ENCODE results near the gene MKNK2. TPM values are rescaled to one million over a fixed set of nuclear protein-coding genes. Genes with fewer than 3 reads are reported as not detected.

The MKNK2 gene
- polyA plus RNA-seq, 1 donor (not counting 4 experiments of a cell fraction or from before 2014, with no cell fraction given): 88.3 TPM

DNA sequence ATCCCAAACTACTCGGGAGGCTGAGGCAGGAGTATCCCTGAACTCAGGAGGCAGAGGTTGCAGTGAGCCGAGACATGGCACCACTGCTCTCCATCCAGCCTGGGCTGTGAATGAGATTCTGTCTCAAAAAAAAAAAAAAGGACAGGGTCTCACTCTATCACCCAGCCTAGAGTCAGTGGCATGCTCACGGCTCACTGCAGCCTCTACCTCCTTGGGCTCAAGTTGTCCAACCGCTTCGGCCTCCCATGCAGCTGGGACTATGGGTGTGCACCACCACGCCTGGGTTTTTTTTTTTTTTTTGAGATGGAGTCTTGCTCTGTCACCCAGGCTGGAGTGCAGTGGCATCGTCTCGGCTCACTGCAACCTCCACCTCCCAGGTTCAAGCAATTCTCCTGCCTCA is 14.6 kb downstream of the MKNK2 start:
- TF ChIP-seq, protein P1, sequence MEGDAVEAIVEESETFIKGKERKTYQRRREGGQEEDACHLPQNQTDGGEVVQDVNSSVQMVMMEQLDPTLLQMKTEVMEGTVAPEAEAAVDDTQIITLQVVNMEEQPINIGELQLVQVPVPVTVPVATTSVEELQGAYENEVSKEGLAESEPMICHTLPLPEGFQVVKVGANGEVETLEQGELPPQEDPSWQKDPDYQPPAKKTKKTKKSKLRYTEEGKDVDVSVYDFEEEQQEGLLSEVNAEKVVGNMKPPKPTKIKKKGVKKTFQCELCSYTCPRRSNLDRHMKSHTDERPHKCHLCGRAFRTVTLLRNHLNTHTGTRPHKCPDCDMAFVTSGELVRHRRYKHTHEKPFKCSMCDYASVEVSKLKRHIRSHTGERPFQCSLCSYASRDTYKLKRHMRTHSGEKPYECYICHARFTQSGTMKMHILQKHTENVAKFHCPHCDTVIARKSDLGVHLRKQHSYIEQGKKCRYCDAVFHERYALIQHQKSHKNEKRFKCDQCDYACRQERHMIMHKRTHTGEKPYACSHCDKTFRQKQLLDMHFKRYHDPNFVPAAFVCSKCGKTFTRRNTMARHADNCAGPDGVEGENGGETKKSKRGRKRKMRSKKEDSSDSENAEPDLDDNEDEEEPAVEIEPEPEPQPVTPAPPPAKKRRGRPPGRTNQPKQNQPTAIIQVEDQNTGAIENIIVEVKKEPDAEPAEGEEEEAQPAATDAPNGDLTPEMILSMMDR (optimal IDR thresholded peaks at IDR 0.05 in 1 of 3, IDR thresholded peaks at IDR 0.05 in 1 of 3, conservative IDR thresholded peaks at IDR 0.05 in 1 of 3; ENCODE audit: extremely low read depth in 1 of 3, insufficient read depth in 2 of 3, low read length in 3 of 3): no peak
- no peak for TF ChIP-seq EZH2 (IDR thresholded peaks at IDR 0.05; ENCODE audit: low read length)
- peaks cover 16% of the 10 kb centered on the region for H3K4me1 ChIP-seq (ENCODE audit: control insufficient read depth, extremely low read depth, insufficient read depth, low read length)

DNA sequence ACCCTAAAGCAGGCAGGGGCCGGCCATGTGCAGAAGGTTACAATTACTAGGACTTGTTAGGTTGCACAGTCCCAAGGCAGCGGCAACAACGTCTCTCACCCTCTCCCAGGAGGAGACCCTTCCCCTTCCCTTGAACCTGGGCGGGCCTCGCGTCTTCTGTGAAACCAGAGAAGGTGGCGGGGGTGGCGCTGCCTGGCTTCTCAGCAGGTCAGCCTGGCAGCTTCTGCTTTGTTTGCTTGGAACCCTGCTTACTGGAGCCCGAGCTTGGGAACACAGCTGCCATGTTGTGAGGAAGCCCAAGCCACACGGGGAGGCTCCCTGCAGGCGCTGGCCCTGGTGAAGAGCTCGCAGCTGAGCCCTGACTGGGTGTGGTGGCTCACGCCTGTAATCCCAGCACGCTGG is 15.5 kb downstream of the MKNK2 start:
- FAIRE-seq (no peak), DNase-seq (ENCODE audit: low read depth, low spot score) (no peak)
- Histone ChIP-seq H3K4me2 (ENCODE audit: control insufficient read depth, extremely low read depth, insufficient read depth, low read depth, low read length) (no peak overlapping the region), H2AFZ (ENCODE audit: control insufficient read depth, low read length) (no peak overlapping the region), H3K9me3 (ENCODE audit: control insufficient read depth, low read depth, low read length) (no peaks in the 10 kb centered on the region), H3K9me1 (ENCODE audit: control insufficient read depth, extremely low read depth, insufficient read depth, low read length) (no peaks in the 10 kb centered on the region), H3K4me1 (ENCODE audit: control insufficient read depth, extremely low read depth, insufficient read depth, low read length) (peaks cover 15% of the 10 kb centered on the region), H3K27ac (ENCODE audit: control insufficient read depth, insufficient read depth, low read length) (no peak overlapping the region), H3K9ac (ENCODE audit: control insufficient read depth, extremely low read depth, insufficient read depth, low read length) (no peak overlapping the region), H3K4me3 (ENCODE audit: control insufficient read depth in 2 of 3, extremely low read depth in 1 of 3, insufficient read depth in 2 of 3, low read depth in 1 of 3, low read length in 3 of 3) (no peak overlapping the region), H3K27me3 (ENCODE audit: control insufficient read depth, extremely low read depth, insufficient read depth, low read length) (no peaks in the 10 kb centered on the region), H3K79me2 (ENCODE audit: control insufficient read depth, insufficient read depth, low read length) (no peaks in the 10 kb centered on the region), H4K20me1 (ENCODE audit: control insufficient read depth, extremely low read depth, insufficient read depth, low read length) (no peaks in the 10 kb centered on the region), H3K36me3 (ENCODE audit: control insufficient read depth in 2 of 2, extremely low read depth in 1 of 2, insufficient read depth in 2 of 2, low read length in 2 of 2) (peaks cover 9 to 12% of the 10 kb centered on the region in 2 experiments)
- dilution Hi-C loops (cut with MboI; ENCODE audit: extremely low pct_ligation_motif_present, low sequenced_read_pairs): no loop called here
- TF ChIP-seq, protein P1 (optimal IDR thresholded peaks at IDR 0.05 in 1 of 3, IDR thresholded peaks at IDR 0.05 in 1 of 3, conservative IDR thresholded peaks at IDR 0.05 in 1 of 3; ENCODE audit: extremely low read depth in 1 of 3, insufficient read depth in 2 of 3, low read length in 3 of 3): no peak
- no peak for TF ChIP-seq EZH2 (IDR thresholded peaks at IDR 0.05; ENCODE audit: low read length)

More for the DNA sequence above, 14.6 kb downstream of the MKNK2 start:
- FAIRE-seq (no peak), DNase-seq (ENCODE audit: low read depth, low spot score) (no peak)
- H3K27ac ChIP-seq (ENCODE audit: control insufficient read depth, insufficient read depth, low read length): no peak overlapping the region
- H4K20me1 ChIP-seq (ENCODE audit: control insufficient read depth, extremely low read depth, insufficient read depth, low read length): no peaks in the 10 kb centered on the region
- H3K4me2 ChIP-seq (ENCODE audit: control insufficient read depth, extremely low read depth, insufficient read depth, low read depth, low read length): no peak overlapping the region
- peaks cover 17 to 19% of the 10 kb centered on the region in 2 experiments for H3K36me3 ChIP-seq (ENCODE audit: control insufficient read depth in 2 of 2, extremely low read depth in 1 of 2, insufficient read depth in 2 of 2, low read length in 2 of 2)
- no peaks in the 10 kb centered on the region for H3K79me2 ChIP-seq (ENCODE audit: control insufficient read depth, insufficient read depth, low read length)
- dilution Hi-C loops (cut with MboI; ENCODE audit: extremely low pct_ligation_motif_present, low sequenced_read_pairs): no loop called here
- no peaks in the 10 kb centered on the region for H3K9me3 ChIP-seq (ENCODE audit: control insufficient read depth, low read depth, low read length)
- H3K27me3 ChIP-seq (ENCODE audit: control insufficient read depth, extremely low read depth, insufficient read depth, low read length): no peaks in the 10 kb centered on the region
- no peak overlapping the region for H3K9ac ChIP-seq (ENCODE audit: control insufficient read depth, extremely low read depth, insufficient read depth, low read length)
- H3K9me1 ChIP-seq (ENCODE audit: control insufficient read depth, extremely low read depth, insufficient read depth, low read length): no peaks in the 10 kb centered on the region
- no peak overlapping the region for H3K4me3 ChIP-seq (ENCODE audit: control insufficient read depth in 2 of 3, extremely low read depth in 1 of 3, insufficient read depth in 2 of 3, low read depth in 1 of 3, low read length in 3 of 3)
- H2AFZ ChIP-seq (ENCODE audit: control insufficient read depth, low read length): no peak overlapping the region
